Measurements from ENCODE around the gene SEC61B.

SEC61B gene

DNA sequence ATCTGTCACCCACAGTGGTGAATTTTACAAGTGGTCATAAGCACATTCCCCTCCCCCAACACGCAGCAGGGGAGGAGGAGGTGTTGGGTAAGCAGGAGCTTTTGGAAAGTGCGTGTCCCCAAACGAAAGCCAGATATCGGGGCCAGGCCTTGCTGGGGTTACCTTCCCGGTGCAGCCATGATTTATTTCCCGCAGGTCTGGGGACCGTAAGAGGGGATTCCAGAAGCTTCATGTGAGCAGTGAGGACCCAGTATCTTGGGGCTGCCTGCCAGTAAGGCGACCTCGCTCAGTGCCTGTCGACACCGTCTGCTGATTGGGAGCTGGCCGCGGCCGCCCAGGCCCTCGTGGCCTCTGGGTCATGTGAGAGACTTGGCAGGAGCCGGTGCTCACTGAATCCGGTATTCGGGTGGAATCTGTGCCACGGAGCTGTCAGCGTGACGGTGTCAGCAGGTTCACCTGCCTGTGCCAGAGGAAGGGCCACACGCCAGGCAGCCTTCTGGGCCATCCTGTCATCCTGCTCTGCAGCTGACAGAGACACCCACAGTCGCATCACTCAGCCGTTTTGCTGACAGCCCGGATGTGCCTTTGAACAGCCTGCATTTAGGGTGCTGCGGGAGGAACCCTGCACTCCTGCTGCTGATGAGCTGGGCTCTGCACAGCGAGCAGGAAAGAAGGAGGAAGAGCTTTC, 37.3 kb downstream of the SEC61B start:
- ChIA-PET POLR2A (no interaction called here), CTCF (no interaction called here)
- TF ChIP-seq FOXM1 (IDR thresholded peaks at IDR 0.05; ENCODE audit: borderline replicate concordance) (no peak), NFRKB (IDR thresholded peaks at IDR 0.05) (no peak), ZNF384 (IDR thresholded peaks at IDR 0.05) (no peak), BHLHE40 (IDR thresholded peaks at IDR 0.05; ENCODE audit: borderline replicate concordance) (no peak), L3MBTL2 (conservative IDR thresholded peaks at IDR 0.05) (no peak), ELF4 (IDR thresholded peaks at IDR 0.05) (no peak), TARDBP (IDR thresholded peaks at IDR 0.05) (no peak), FOXA1 (IDR thresholded peaks at IDR 0.05) (no peak), SUZ12 (IDR thresholded peaks at IDR 0.05) (no peak), CTBP1 (IDR thresholded peaks at IDR 0.05; ENCODE audit: borderline replicate concordance) (no peak)
- DNase-seq (ENCODE audit: extremely low spot score), result no peak

DNA sequence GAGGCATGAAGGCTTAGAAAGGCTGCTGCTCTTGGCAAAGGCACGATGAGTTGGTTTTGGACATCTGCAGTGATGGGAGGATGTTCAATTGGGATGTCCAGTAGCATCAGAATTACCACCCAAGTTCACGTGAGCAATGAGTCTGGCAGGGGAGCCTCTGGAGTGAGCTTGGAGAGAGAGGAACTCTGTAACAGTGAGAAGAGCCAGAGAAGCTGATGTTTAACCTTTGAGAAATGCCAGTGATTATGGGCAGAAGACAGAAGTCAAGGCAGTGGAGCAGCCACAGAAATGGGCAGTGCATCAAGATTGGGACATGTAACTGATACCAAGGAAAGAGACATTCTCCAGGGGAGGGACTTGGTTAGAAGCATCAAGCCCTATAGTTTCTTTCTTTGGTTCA, 39.8 kb downstream of the SEC61B start:
- POLR2A ChIA-PET, result no interaction called here
- CTCF ChIA-PET, result no interaction called here
- DNase-seq (ENCODE audit: extremely low spot score), result no peak
- TF ChIP-seq BHLHE40 (IDR thresholded peaks at IDR 0.05; ENCODE audit: borderline replicate concordance), result no peak
- TF ChIP-seq ELF4 (IDR thresholded peaks at IDR 0.05), result no peak
- no peak for TF ChIP-seq HDGF (IDR thresholded peaks at IDR 0.05; ENCODE audit: borderline replicate concordance)
- no peak for TF ChIP-seq ZNF384 (IDR thresholded peaks at IDR 0.05)
- no peak for TF ChIP-seq ARNT (IDR thresholded peaks at IDR 0.05)
- no peak for TF ChIP-seq TARDBP (IDR thresholded peaks at IDR 0.05)
- TF ChIP-seq FOXA1 (IDR thresholded peaks at IDR 0.05), result no peak
- no peak for TF ChIP-seq FOXK2 (IDR thresholded peaks at IDR 0.05)
- TF ChIP-seq SUZ12 (IDR thresholded peaks at IDR 0.05), result no peak
- TF ChIP-seq SP1 (IDR thresholded peaks at IDR 0.05), result no peak
- TF ChIP-seq CTBP1 (IDR thresholded peaks at IDR 0.05; ENCODE audit: borderline replicate concordance), result no peak
- no peak for TF ChIP-seq NFRKB (IDR thresholded peaks at IDR 0.05)
- TF ChIP-seq L3MBTL2 (conservative IDR thresholded peaks at IDR 0.05), result no peak
- TF ChIP-seq LEF1 (IDR thresholded peaks at IDR 0.05; ENCODE audit: borderline replicate concordance), result no peak
- TF ChIP-seq PKNOX1 (IDR thresholded peaks at IDR 0.05), result no peak
- no peak for TF ChIP-seq FOXM1 (IDR thresholded peaks at IDR 0.05; ENCODE audit: borderline replicate concordance)

GRCh38 chr9:99262949-99263418, 40.9 kb downstream of the SEC61B start:
- POLR2A ChIA-PET, result no interaction called here
- CTCF ChIA-PET, result no interaction called here
- DNase-seq (ENCODE audit: extremely low spot score), result no peak
- no peak for TF ChIP-seq FOXK2 (IDR thresholded peaks at IDR 0.05)
- TF ChIP-seq SP1 (IDR thresholded peaks at IDR 0.05), result no peak

DNA sequence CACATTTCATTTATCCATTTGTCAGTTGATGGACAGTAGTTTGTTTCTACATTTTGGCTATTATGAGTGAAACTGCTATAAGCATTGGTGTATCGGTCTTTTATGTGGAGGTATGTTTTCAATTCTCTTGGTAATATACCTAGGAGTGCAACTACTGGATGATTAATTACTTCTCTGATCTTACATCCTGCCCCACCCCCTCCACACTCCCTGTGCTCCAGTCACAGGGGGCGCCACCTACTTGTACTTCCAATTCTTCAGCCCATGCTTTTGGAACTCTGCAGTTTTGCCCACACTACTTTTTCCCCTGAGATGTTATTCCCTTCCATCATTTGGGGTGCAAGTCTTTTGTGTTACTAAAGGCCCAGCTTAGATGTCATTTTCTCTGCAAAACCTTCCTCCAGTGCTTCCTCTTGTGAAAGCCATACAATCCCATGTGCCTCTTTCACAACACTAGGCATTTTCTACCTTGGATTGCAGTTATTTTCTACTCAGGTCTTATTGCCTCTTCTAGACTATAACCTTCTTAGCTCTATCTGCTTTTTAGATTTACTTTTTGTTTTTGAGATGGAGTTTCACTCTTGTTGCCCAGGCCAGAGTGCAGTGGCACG, 42.1 kb downstream of the SEC61B start:
- peak; percentile 22 for DNase-seq (ENCODE audit: extremely low spot score)
- CTCF ChIA-PET, result interaction anchor here (0.7 kb wide), 1 partner anchor 132 kb away, joined by 3 read pairs; no protein-coding TSS in a partner anchor
- no peak for TF ChIP-seq FOXK2 (IDR thresholded peaks at IDR 0.05)
- peak; percentile 44; the same call in 1 of the 2 replicates for TF ChIP-seq PKNOX1 (IDR thresholded peaks at IDR 0.05)
- POLR2A ChIA-PET, result no interaction called here

DNA sequence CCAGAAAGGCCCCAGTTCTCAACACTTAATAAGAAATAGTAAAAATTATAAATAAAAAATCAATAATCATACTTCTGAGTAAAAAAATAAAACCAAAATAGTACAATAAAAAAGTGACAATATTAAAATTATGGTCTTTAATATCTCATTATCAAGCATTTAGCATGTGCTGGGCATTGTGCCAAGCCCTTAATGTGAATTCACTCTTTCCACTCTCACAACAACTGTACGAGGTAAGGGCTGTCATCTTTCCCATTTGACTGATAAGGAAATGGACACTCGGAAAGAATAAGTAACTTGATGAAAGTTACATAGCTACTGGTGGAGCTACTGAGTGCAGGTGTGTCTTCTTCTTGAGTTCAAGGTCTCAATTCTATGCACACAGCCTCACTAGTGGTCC, 43.6 kb downstream of the SEC61B start:
- DNase-seq (ENCODE audit: extremely low spot score), result no peak
- no peak for TF ChIP-seq FOXM1 (IDR thresholded peaks at IDR 0.05; ENCODE audit: borderline replicate concordance)
- TF ChIP-seq LEF1 (IDR thresholded peaks at IDR 0.05; ENCODE audit: borderline replicate concordance), result no peak
- TF ChIP-seq FOXK2 (IDR thresholded peaks at IDR 0.05), result no peak
- no peak for TF ChIP-seq TARDBP (IDR thresholded peaks at IDR 0.05)
- POLR2A ChIA-PET, result no interaction called here
- CTCF ChIA-PET, result no interaction called here

DNA sequence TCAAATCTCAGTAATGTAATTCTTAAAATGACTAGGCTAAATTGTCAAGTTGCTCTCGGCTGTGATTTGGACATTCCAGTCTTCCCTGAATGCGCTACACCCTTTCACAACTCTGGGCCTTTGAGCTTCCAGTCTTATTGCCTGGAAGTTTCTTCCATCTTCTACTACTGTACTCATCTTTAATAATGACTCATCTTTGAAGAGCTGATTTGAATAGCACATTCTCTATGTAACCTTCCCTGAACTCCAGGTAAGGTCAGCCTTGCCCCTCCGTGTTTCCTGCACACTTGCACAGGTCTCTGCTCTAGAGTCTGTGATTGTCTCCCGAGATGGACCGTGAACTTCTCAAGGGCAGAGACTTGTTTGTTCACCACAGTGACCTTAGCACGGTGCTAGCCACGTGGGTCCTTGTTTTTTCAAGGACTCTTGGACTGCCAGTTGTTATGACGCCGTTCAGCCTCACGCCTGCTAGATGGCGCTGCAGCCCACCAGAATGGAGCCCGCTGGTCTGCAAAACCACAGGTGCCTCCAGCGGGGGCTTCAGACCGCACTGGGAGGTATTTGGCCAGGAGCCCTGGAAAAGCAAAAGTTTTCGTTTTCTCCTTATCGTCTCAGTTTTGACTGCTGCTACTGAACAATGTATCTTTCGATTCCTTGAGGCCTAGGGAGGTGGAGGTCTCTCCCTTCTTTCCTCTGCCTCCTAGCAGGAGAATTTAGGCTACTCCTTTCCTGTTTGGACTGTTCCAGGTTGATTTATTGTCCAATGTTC, 44.4 kb downstream of the SEC61B start:
- TF ChIP-seq HDGF (IDR thresholded peaks at IDR 0.05; ENCODE audit: borderline replicate concordance) (no peak), CTBP1 (IDR thresholded peaks at IDR 0.05; ENCODE audit: borderline replicate concordance) (no peak), FOXK2 (IDR thresholded peaks at IDR 0.05) (0 out of 2 replicates have a peak, but pooled peaks have one; percentile 22), TARDBP (IDR thresholded peaks at IDR 0.05) (no peak), SUZ12 (IDR thresholded peaks at IDR 0.05) (no peak), PKNOX1 (IDR thresholded peaks at IDR 0.05) (0 out of 2 replicates have a peak, but pooled peaks have one; percentile 26), L3MBTL2 (conservative IDR thresholded peaks at IDR 0.05) (0 out of 2 replicates have a peak, but pooled peaks have one; percentile 39)
- ChIA-PET CTCF (no interaction called here), POLR2A (no interaction called here)
- DNase-seq (ENCODE audit: extremely low spot score), result peak; percentile 76
